HG03139 (cell line): ENCODE data around the gene CPVL.

ENCODE experiments used
- ATAC-seq: cut with Tn5 transposase; IDR thresholded peaks from one replicate; pipeline ENCODE4 v1.9.1; 2021; ENCODE audit not compliant: unreplicated experiment

Gene CPVL

DNA sequence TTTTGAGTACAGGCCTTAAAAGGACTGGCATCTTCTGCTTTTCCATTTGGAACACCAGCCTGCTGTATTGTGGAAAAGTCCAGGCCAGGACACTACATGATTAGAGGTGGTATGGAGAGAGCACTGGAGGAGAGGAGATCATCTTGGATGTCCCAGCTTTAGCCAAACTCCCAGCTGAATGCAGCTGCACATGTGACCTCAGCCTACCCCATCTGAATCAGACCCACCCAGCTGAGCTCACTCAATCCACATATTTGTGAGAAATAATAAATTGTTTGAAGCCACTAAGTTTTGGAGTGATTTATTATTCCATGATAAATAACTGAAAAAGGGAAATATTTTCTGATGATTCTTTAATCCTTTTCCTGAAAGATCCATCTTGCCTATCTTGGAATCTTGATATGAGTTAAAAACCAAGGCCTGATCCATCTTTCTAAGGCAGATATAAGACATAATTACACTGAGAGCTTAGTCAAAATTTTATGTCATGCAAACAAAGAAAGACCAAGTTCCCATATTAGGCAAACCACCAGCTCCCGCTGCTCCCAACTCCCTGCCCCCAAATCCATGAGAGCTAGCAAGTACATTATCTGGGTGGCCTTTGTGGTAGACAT, 133.1 kb downstream of the CPVL start:
- ATAC-seq: no peak

- no peak for ATAC-seq
Observed at GRCh38 chr7:29009947-29010346, 136.4 kb downstream of the CPVL start.

- ATAC-seq: no peak
Observed at GRCh38 chr7:29008590-29008989, 137.7 kb downstream of the CPVL start.

DNA sequence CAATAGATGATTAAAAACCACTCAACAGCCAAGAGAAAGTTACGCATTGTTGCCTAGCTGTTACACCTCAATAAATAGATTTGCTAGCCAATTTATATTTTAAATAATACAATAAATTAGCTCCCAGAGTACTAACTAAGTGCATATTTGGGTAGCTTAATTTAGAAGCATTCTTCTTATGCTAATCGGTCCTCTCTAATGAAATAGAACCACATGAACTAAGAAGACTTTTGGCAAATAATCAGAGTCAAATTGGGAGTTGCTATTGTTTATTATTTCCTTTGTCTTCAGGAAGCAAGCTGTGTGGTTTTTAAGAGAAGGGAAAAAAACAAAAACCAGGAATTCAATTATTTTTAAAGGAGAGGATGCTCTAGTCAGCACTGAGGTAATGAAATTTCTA, 139.2 kb downstream of the CPVL start:
- no peak for ATAC-seq

DNA sequence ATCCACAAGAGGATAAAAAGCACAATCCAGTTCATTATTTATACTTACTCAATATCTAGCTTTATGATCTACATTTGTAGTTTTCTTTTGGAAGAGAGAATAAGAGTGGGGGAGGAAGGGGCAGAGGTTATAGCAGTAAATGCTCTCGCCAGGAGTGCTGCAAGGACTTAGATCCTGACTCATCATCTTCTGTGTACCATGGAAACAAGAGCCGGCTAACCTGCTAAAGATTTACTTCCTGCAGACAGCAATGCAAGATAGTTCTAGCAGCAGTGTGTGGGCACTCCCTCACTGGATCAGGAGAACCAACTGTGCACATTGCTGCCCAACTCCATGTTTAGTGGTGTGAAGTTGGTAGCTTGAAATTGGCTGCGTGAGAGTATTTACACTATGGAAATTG, 140.5 kb downstream of the CPVL start:
- ATAC-seq: no peak

DNA sequence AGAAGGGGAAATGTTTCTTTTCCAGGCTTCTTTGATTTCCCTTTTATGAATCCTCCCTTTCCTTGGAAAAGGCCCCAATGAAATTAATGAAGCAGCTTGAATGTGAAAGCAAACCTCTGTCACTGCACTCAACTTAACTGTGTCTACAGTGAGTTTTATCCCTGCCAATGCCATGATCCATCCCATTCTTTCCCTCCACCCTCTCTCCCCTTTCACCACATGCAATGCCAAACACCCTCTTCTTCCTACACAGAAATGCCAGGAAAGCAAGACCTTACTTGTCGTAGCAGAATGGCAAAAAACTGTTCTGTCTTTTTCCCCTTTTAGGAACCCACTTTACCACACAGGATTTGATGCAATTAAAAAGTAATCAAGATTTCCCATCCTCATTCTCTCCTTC, 140.9 kb downstream of the CPVL start:
- no peak for ATAC-seq

- no peak for ATAC-seq
Observed at GRCh38 chr7:29003703-29004102, 142.6 kb downstream of the CPVL start.

GRCh38 chr7:29000717-29001076, 145.6 kb downstream of the CPVL start:
- no peak for ATAC-seq

DNA sequence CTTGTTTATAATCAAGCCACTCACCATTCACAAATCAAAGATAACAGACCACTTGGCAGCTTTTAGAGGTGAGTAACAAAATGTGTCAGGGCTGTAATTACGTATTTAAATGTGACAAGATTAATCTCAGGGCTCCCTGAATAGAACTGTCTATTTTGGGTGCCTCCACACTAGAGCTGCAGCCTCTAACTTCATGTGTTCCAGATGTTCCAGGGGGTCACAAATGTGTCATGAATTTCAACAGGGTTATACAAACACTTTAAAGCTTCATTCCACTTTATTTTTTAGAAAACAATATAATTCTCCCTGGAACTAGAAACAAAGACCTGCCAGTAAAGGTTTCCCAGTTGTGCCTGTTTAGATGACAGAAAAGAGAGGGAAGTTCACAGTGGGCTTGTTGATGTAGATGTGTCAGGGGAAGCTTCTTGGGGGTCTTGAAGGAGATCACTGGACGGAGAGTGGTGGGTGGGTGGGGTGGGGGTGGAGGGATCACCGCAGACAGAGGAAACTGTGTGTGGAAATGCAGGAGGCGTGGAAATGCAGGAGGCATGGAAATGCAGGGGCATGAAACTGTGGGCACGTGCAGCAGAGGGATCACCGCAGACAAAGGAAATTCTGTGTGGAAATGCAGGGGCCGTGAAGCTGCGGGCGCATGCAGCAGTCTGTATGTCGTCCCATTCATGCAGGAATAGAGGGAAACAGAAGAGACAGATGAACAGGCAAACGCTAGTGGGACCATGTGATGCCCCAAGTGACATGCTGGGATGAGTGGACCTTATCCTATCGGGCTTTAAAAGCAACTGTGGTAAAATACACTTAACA, 146.2 kb downstream of the CPVL start:
- ATAC-seq: no peak

GRCh38 chr7:28999427-28999826, 146.9 kb downstream of the CPVL start:
- ATAC-seq: no peak

- ATAC-seq: no peak
Observed at GRCh38 chr7:28998105-28998504, 148.2 kb downstream of the CPVL start.

GRCh38 chr7:28996836-28997235, 149.5 kb downstream of the CPVL start:
- ATAC-seq: no peak

DNA sequence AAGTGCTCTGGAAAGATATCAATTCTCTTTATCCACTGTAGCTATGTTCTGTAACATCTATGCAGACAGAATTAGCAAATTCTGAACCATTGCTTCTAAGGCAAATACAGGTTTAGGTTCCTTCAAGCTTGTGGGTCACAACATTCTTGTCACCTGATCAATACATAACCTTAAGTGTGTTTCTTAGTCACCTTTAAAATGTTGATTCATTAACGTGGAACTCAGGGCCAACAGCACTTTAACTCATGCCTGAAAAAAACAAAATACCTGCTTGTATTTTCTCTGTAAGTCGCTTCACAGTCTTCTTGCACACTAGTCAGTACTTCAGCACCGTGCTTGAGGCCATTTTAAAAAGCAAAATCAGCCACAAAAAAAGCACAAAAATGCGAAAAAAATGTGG, 153.0 kb downstream of the CPVL start:
- no peak for ATAC-seq

DNA sequence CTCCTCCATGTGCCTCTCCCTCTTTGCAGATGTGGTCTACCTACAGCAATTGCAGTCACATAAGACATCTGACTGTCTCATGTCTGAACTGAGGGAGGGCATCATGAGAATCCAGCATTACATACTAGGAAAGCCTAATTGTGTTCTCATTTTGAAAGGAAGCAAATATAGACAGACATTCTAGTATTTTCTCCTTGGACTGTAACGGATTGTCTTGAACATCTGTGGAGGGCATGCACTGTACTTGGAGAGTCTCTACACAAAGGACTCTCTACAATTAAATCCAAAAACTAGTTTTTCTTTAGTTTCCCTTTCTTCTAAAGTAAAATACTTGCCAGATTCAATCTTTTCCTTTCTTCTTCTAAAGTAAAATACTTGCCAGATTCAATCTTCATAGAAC, 153.5 kb downstream of the CPVL start:
- ATAC-seq: no peak

- no peak for ATAC-seq
Observed at GRCh38 chr7:28990200-28990960, 156.0 kb downstream of the CPVL start.

DNA sequence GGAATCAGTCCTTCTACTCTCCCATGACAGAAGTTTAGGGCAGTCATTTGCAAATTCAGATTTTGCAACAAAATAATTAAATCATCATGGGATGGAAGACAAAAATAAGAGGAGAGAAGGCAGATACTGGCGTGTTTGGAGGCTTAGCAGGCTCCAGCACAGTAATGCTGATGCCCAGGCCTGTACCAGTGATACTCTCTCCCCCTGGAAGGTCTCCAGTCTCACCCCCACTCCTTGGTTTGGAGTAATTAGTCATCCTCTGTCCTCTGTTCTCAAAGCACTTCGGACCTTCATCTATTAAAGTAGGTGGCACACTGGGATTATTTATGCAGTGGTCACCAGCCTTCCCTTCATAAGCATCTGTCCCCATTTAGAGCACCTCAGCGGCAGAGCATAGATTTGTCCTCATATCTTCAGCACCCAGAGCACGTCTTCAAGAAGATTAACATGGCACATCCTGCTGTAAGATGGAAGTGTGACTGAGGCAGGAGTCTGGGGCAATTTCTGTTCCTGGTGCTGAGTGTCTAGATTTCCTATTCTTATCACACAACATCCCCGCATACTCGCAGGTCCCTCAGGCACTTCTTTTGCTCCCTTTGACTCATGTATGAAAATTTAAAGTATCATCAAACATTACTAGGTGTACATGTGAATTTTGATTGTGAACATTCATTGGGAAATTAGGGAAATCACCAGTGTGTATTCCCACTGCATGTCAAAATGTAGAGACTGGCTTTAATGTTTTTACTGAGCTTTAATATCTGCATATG, 156.9 kb downstream of the CPVL start:
- no peak for ATAC-seq

- ATAC-seq: no peak
Observed at GRCh38 chr7:28988810-28989209, 157.5 kb downstream of the CPVL start.

- no peak for ATAC-seq
Observed at GRCh38 chr7:28988091-28988490, 158.2 kb downstream of the CPVL start.

DNA sequence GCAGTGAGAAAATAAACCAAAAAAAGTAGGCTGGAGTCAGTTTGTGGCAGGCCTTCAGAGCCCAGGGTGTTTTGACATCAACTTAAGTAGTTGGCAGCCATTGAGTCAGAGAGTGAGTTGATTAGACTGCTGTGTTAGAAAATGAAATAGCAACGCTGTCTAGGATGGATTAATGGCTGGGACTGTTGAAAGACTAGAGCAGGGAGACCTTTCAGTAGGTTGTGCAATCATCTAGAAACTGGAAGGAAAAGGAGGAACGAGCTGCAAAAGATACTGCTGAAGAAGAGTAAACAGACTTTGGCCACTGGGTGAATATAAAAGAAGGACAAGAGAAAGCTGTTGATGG, 159.6 kb downstream of the CPVL start:
- ATAC-seq: no peak

GRCh38 chr7:28986028-28986764, 160.1 kb downstream of the CPVL start:
- no peak for ATAC-seq

GRCh38 chr7:28984631-28985030, 161.7 kb downstream of the CPVL start:
- ATAC-seq: no peak
